ENCODE measurements around the gene CSTPP1.
A peak's percentile ranks its signal among the peaks of the same experiment; 100 is the strongest.
"Not testable (repeated sequence)": the region's sequence is repeated elsewhere in the genome, so short reads cannot be mapped to it uniquely, and the experiment has no call there.

The CSTPP1 gene

GRCh38 chr11:47105974-47106373, 169.4 kb downstream of the CSTPP1 start:
- DNase-seq, result no peak

GRCh38 chr11:47106798-47107411, 170.3 kb downstream of the CSTPP1 start:
- DNase-seq, result no peak

GRCh38 chr11:47107744-47108143, 171.2 kb downstream of the CSTPP1 start:
- no peak for DNase-seq

GRCh38 chr11:47108214-47108613, 171.7 kb downstream of the CSTPP1 start:
- DNase-seq, result no peak

GRCh38 chr11:47109051-47109726, 172.6 kb downstream of the CSTPP1 start:
- no peak for DNase-seq

GRCh38 chr11:47109727-47110246, 173.2 kb downstream of the CSTPP1 start:
- DNase-seq, result no peak

- DNase-seq, result no peak
These were observed 174.8 kb downstream of the CSTPP1 start for GRCh38 chr11:47111318-47111804.

GRCh38 chr11:47112941-47113340, 176.4 kb downstream of the CSTPP1 start:
- DNase-seq, result not testable (repeated sequence)

GRCh38 chr11:47118958-47119688, 182.6 kb downstream of the CSTPP1 start:
- not testable (repeated sequence) for DNase-seq

- no peak for DNase-seq
These were observed 184.5 kb downstream of the CSTPP1 start for GRCh38 chr11:47121056-47121455.

GRCh38 chr11:47121731-47122130, 185.2 kb downstream of the CSTPP1 start:
- DNase-seq, result no peak

- DNase-seq, result no peak
These were observed 186.5 kb downstream of the CSTPP1 start for GRCh38 chr11:47123094-47123493.

GRCh38 chr11:47124675-47125074, 188.1 kb downstream of the CSTPP1 start:
- no peak for DNase-seq

- no peak for DNase-seq
These were observed 188.5 kb downstream of the CSTPP1 start for GRCh38 chr11:47125083-47125482.

GRCh38 chr11:47127213-47127612, 190.7 kb downstream of the CSTPP1 start:
- DNase-seq, result no peak

- no peak for DNase-seq
These were observed 194.0 kb downstream of the CSTPP1 start for GRCh38 chr11:47130543-47130942.

- DNase-seq, result no peak
These were observed 194.6 kb downstream of the CSTPP1 start for GRCh38 chr11:47131136-47131535.

GRCh38 chr11:47132490-47132889, 195.9 kb downstream of the CSTPP1 start:
- no peak for DNase-seq

GRCh38 chr11:47132981-47133380, 196.4 kb downstream of the CSTPP1 start:
- no peak for DNase-seq

GRCh38 chr11:47136327-47136726, 199.8 kb downstream of the CSTPP1 start:
- no peak for DNase-seq

- no peak for DNase-seq
These were observed 200.4 kb downstream of the CSTPP1 start for GRCh38 chr11:47136921-47137320.

GRCh38 chr11:47137476-47137875, 200.9 kb downstream of the CSTPP1 start:
- no peak for DNase-seq

GRCh38 chr11:47139878-47140277, 203.3 kb downstream of the CSTPP1 start:
- DNase-seq, result no peak

- DNase-seq, result peak; percentile 86
These were observed 206.8 kb downstream of the CSTPP1 start for GRCh38 chr11:47143322-47143721.
